Ammon's horn (tissue), 1 donor: ENCODE results near the gene ATP6V0B.

Source experiments
- DNase-seq: peaks from one replicate; pipeline ENCODE4 v3.0.0-alpha.2; 2016; ENCODE audit warnings: low spot score

The ATP6V0B gene

GRCh38 chr1:43969746-43970466, 4.9 kb upstream of the ATP6V0B start, which contains the start of gene DPH2:
TSS of gene DPH2 (plus strand) at chr1:43970010. CDS start at chr1:43970176, 166 bp downstream.
- DNase-seq, result peak; percentile 98

GRCh38 chr1:43970502-43970901, 4.3 kb upstream of the ATP6V0B start:
- DNase-seq, result no peak

GRCh38 chr1:43970911-43971310, 3.8 kb upstream of the ATP6V0B start:
- DNase-seq, result no peak

- DNase-seq, result no peak
These were observed 3.3 kb upstream of the ATP6V0B start for GRCh38 chr1:43971336-43971980.

GRCh38 chr1:43973981-43974442, 748 bp upstream of the ATP6V0B start:
- DNase-seq, result no peak

- peak; percentile 51 for DNase-seq
These were observed 645 bp downstream of the ATP6V0B start for GRCh38 chr1:43975249-43975961.

GRCh38 chr1:43976045-43976444, 1.3 kb downstream of the ATP6V0B start:
- no peak for DNase-seq

GRCh38 chr1:43976890-43977289, 2.1 kb downstream of the ATP6V0B start:
- no peak for DNase-seq

GRCh38 chr1:43977376-43978263, 2.9 kb downstream of the ATP6V0B start:
- DNase-seq, result no peak

GRCh38 chr1:43978264-43978550, 3.4 kb downstream of the ATP6V0B start:
- no peak for DNase-seq

GRCh38 chr1:43978551-43979260, 3.9 kb downstream of the ATP6V0B start, which contains the start of gene B4GALT2:
TSS of gene B4GALT2 (plus strand) at chr1:43979210. CDS start at chr1:43981161, 1,951 bp downstream.
- peak; percentile 57 for DNase-seq

- no peak for DNase-seq
These were observed 4.4 kb downstream of the ATP6V0B start for GRCh38 chr1:43979261-43979527.

GRCh38 chr1:43979528-43980254, 4.9 kb downstream of the ATP6V0B start:
- peak; percentile 45 for DNase-seq

GRCh38 chr1:43980255-43981134, 5.7 kb downstream of the ATP6V0B start:
- no peak for DNase-seq

- no peak for DNase-seq
These were observed 6.4 kb downstream of the ATP6V0B start for GRCh38 chr1:43981135-43981491.

GRCh38 chr1:43981636-43982035, 6.9 kb downstream of the ATP6V0B start:
- no peak for DNase-seq

- DNase-seq, result no peak
These were observed 7.5 kb downstream of the ATP6V0B start for GRCh38 chr1:43982241-43982640.

- no peak for DNase-seq
These were observed 8.0 kb downstream of the ATP6V0B start for GRCh38 chr1:43982808-43983207.

- DNase-seq, result no peak
These were observed 8.6 kb downstream of the ATP6V0B start for GRCh38 chr1:43983253-43983899.
